ENCODE data around the gene ITGA2.

ITGA2 gene

GRCh38 chr5:53066088-53066487 is 76.9 kb downstream of the ITGA2 start:
- no peak for DNase-seq

- no peak for DNase-seq
Observed at GRCh38 chr5:53067641-53068040, 78.5 kb downstream of the ITGA2 start.

GRCh38 chr5:53068291-53068836 is 79.2 kb downstream of the ITGA2 start:
- DNase-seq: no peak

- DNase-seq: peak; percentile 26 to 52
Observed at GRCh38 chr5:53069626-53070025, 80.5 kb downstream of the ITGA2 start.

GRCh38 chr5:53071298-53071697 is 82.1 kb downstream of the ITGA2 start:
- no peak for DNase-seq

- no peak for DNase-seq
Observed at GRCh38 chr5:53071738-53072137, 82.6 kb downstream of the ITGA2 start.

GRCh38 chr5:53073348-53073747 is 84.2 kb downstream of the ITGA2 start:
- DNase-seq: no peak

GRCh38 chr5:53076014-53076583 is 86.9 kb downstream of the ITGA2 start:
- DNase-seq: no peak

- DNase-seq: no peak
Observed at GRCh38 chr5:53080271-53080670, 91.1 kb downstream of the ITGA2 start.

- DNase-seq: no peak
Observed at GRCh38 chr5:53083927-53084326, 94.8 kb downstream of the ITGA2 start.

- DNase-seq: no peak
Observed at GRCh38 chr5:53084546-53085255, 95.5 kb downstream of the ITGA2 start.

GRCh38 chr5:53087171-53087570 is 98.0 kb downstream of the ITGA2 start:
- DNase-seq: no peak

GRCh38 chr5:53087621-53088121 is 98.5 kb downstream of the ITGA2 start:
- DNase-seq: no peak

- no peak for DNase-seq
Observed at GRCh38 chr5:53089481-53089991, 100.4 kb downstream of the ITGA2 start.

GRCh38 chr5:53090229-53090628 is 101.1 kb downstream of the ITGA2 start:
- no peak for DNase-seq

GRCh38 chr5:53091289-53091688 is 102.1 kb downstream of the ITGA2 start:
- DNase-seq: no peak

- DNase-seq: no peak
Observed at GRCh38 chr5:53092242-53092641, 103.1 kb downstream of the ITGA2 start.

GRCh38 chr5:53095217-53095616 is 106.1 kb downstream of the ITGA2 start:
- DNase-seq: no peak

- peak; percentile 55 to 75 for DNase-seq
Observed at GRCh38 chr5:53095931-53096525, 106.9 kb downstream of the ITGA2 start.

- no peak for DNase-seq
Observed at GRCh38 chr5:53099546-53099945, 110.4 kb downstream of the ITGA2 start.

- DNase-seq: no peak
Observed at GRCh38 chr5:53100606-53101005, 111.5 kb downstream of the ITGA2 start.

- DNase-seq: no peak
Observed at GRCh38 chr5:53105611-53106300, 116.6 kb downstream of the ITGA2 start.

GRCh38 chr5:53109056-53109442 is 119.9 kb downstream of the ITGA2 start:
- peak in 1 of 2 donors; percentile 4 for DNase-seq
